ENCODE measurements around the gene NR5A1. TPM values are rescaled to one million over a fixed set of nuclear protein-coding genes. Genes with fewer than 3 reads are reported as not detected.

The NR5A1 gene
- total RNA-seq, 4 donors from 2014 or later = 0.14 to 0.58 TPM; not detected in 2

GRCh38 chr9:124483481-124483880 is 23.7 kb downstream of the NR5A1 start:
- H3K4me3 ChIP-seq = no peak overlapping the region
- peaks cover 0 to 12% of the 10 kb centered on the region in 2 donors for H3K27me3 ChIP-seq
- no peaks in the 10 kb centered on the region for H3K4me1 ChIP-seq
- no peak overlapping the region for H3K27ac ChIP-seq
- TF ChIP-seq POLR2A (IDR thresholded peaks at IDR 0.05) = no peak
- no peak for TF ChIP-seq CTCF (IDR thresholded peaks at IDR 0.05)
- intact Hi-C loops (cut with DNase I; ENCODE audit: low total_unique reads) = no loop called here
- no peaks in the 10 kb centered on the region for H3K36me3 ChIP-seq
- no peaks in the 10 kb centered on the region for H3K9me3 ChIP-seq
- DNase-seq = no peak

- intact Hi-C loops (cut with DNase I; ENCODE audit: low total_unique reads) = no loop called here
- Histone ChIP-seq H3K36me3 (no peaks in the 10 kb centered on the region), H3K9me3 (no peaks in the 10 kb centered on the region), H3K4me3 (no peak overlapping the region), H3K27me3 (peaks cover 3 to 12% of the 10 kb centered on the region in 2 donors), H3K27ac (no peak overlapping the region), H3K4me1 (no peaks in the 10 kb centered on the region)
- DNase-seq = no peak
- TF ChIP-seq POLR2A (IDR thresholded peaks at IDR 0.05) (no peak), CTCF (IDR thresholded peaks at IDR 0.05) (no peak)
Observed at GRCh38 chr9:124482431-124483031, 24.7 kb downstream of the NR5A1 start.

- no peaks in the 10 kb centered on the region for H3K36me3 ChIP-seq
- H3K27ac ChIP-seq = no peak overlapping the region
- H3K4me1 ChIP-seq = no peaks in the 10 kb centered on the region
- H3K4me3 ChIP-seq = no peak overlapping the region
- TF ChIP-seq POLR2A (IDR thresholded peaks at IDR 0.05) (no peak), CTCF (IDR thresholded peaks at IDR 0.05) (no peak)
- no peak for DNase-seq
- peaks cover 5 to 20% of the 10 kb centered on the region in 2 donors for H3K27me3 ChIP-seq
- H3K9me3 ChIP-seq = no peaks in the 10 kb centered on the region
- intact Hi-C loops (cut with DNase I; ENCODE audit: low total_unique reads) = no loop called here
Observed at GRCh38 chr9:124481115-124481514, 26.1 kb downstream of the NR5A1 start.

GRCh38 chr9:124480621-124480981 is 26.6 kb downstream of the NR5A1 start:
- no peaks in the 10 kb centered on the region for H3K36me3 ChIP-seq

More at GRCh38 chr9:124480621-124480981, 26.6 kb downstream of the NR5A1 start:
- no peak for DNase-seq
- intact Hi-C loops (cut with DNase I; ENCODE audit: low total_unique reads) = no loop called here
- Histone ChIP-seq H3K27ac (no peak overlapping the region), H3K4me3 (no peak overlapping the region), H3K9me3 (no peaks in the 10 kb centered on the region), H3K27me3 (peaks cover 5 to 20% of the 10 kb centered on the region in 2 donors), H3K4me1 (no peaks in the 10 kb centered on the region)
- TF ChIP-seq POLR2A (IDR thresholded peaks at IDR 0.05) = no peak
- no peak for TF ChIP-seq CTCF (IDR thresholded peaks at IDR 0.05)

Measured in uterus (tissue), 4 donors.